Esophagus muscularis mucosa (tissue), 3 donors: Measurements from ENCODE around the gene SAFB.

ENCODE experiments used
- POLR2A ChIP-seq: fragments of 450-650 bp; IDR thresholded peaks from one replicate; pipeline ENCODE4 v1.6.1; 2017; ENCODE audit warnings: antibody characterized with exemption, moderate library complexity, mild to moderate bottlenecking, low read depth
- TF ChIP-seq, protein P1 (sequence below), 3 experiments: fragments of 200-600 bp in 2 of 3; fragments of 450-650 bp in 1 of 3; sonication (generic) in 2 of 3; IDR thresholded peaks; one replicate each; pipeline ENCODE4 v1.5.1; 2017 to 2019; ENCODE audit warnings: antibody characterized with exemption in 3 of 3, mild to moderate bottlenecking in 2 of 3, moderate library complexity in 1 of 3

DNA sequence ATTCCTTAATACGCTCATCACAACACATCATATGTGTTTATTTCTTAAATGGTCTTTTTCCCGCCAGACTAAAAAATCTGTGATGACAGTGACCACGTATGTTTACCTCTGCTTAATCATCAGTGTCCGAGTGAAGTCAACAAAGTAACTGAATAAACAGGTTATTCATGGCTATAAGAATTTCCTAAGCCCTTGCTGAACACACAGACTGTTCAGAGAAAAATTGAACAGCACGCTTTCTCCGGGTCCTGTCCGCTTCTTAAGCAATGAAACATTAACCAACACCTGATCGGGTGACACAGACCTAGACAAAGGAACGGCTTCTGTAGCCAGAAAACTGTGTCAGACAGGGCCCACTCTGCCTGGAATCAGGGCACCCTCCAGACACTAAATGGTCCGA lies 14.6 kb upstream of the SAFB start:
- no peak for TF ChIP-seq POLR2A
- TF ChIP-seq, protein P1, sequence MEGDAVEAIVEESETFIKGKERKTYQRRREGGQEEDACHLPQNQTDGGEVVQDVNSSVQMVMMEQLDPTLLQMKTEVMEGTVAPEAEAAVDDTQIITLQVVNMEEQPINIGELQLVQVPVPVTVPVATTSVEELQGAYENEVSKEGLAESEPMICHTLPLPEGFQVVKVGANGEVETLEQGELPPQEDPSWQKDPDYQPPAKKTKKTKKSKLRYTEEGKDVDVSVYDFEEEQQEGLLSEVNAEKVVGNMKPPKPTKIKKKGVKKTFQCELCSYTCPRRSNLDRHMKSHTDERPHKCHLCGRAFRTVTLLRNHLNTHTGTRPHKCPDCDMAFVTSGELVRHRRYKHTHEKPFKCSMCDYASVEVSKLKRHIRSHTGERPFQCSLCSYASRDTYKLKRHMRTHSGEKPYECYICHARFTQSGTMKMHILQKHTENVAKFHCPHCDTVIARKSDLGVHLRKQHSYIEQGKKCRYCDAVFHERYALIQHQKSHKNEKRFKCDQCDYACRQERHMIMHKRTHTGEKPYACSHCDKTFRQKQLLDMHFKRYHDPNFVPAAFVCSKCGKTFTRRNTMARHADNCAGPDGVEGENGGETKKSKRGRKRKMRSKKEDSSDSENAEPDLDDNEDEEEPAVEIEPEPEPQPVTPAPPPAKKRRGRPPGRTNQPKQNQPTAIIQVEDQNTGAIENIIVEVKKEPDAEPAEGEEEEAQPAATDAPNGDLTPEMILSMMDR (IDR thresholded peaks at IDR 0.05) = no peak
